Measurements from ENCODE around the gene STK31.

Gene STK31

GRCh38 chr7:23696916-23697441 is 13.0 kb upstream of the STK31 start:
- DNase-seq (peak; percentile 49), ATAC-seq (ENCODE audit: insufficient read depth, low read depth) (peak; percentile 79)
- H3K36me3 ChIP-seq (ENCODE audit: insufficient read depth, low read length), result peaks cover 27% of the 10 kb centered on the region; the same call in 1 of the 2 replicates
- TF ChIP-seq EZH2 (IDR thresholded peaks at IDR 0.05; ENCODE audit: borderline replicate concordance, low read depth, low read length, severe bottlenecking) (no peak), CTCF (IDR thresholded peaks at IDR 0.05; ENCODE audit: borderline replicate concordance, extremely low read depth, low read length, poor library complexity, severe bottlenecking) (peak; percentile 76)
- H3K9me3 ChIP-seq (ENCODE audit: insufficient read depth, low read length, severe bottlenecking), result no peaks in the 10 kb centered on the region
- 0 out of 2 replicates have a peak, but pooled peaks cover 4% of the 10 kb centered on the region for H4K20me1 ChIP-seq (ENCODE audit: insufficient read depth, low read length)
- H3K27ac ChIP-seq (ENCODE audit: low read length), result no peak overlapping the region
- H3K9ac ChIP-seq (ENCODE audit: low read depth, low read length), result no peak overlapping the region
- H3K4me1 ChIP-seq (ENCODE audit: insufficient read depth, low read length), result no peaks in the 10 kb centered on the region
- no peak overlapping the region for H3K4me3 ChIP-seq (ENCODE audit: low read depth in 1 of 2, low read length in 2 of 2)
- H2AFZ ChIP-seq (ENCODE audit: low read depth, low read length), result no peak overlapping the region; the same call in 1 of the 2 replicates
- no peak overlapping the region for H3K4me2 ChIP-seq (ENCODE audit: insufficient read depth, low read length)
- H3K27me3 ChIP-seq (ENCODE audit: insufficient read depth, low read length, poor library complexity), result no peaks in the 10 kb centered on the region
- H3K79me2 ChIP-seq (ENCODE audit: insufficient read depth, low read length), result no peaks in the 10 kb centered on the region

GRCh38 chr7:23698822-23699221 is 11.2 kb upstream of the STK31 start:
- Histone ChIP-seq H3K27me3 (ENCODE audit: insufficient read depth, low read length, poor library complexity) (no peaks in the 10 kb centered on the region), H3K4me3 (ENCODE audit: low read depth in 1 of 2, low read length in 2 of 2) (no peak overlapping the region), H3K4me2 (ENCODE audit: insufficient read depth, low read length) (no peak overlapping the region), H3K4me1 (ENCODE audit: insufficient read depth, low read length) (no peaks in the 10 kb centered on the region), H4K20me1 (ENCODE audit: insufficient read depth, low read length) (0 out of 2 replicates have a peak, but pooled peaks cover 4% of the 10 kb centered on the region), H3K36me3 (ENCODE audit: insufficient read depth, low read length) (peaks cover 34% of the 10 kb centered on the region), H3K27ac (ENCODE audit: low read length) (no peak overlapping the region), H3K79me2 (ENCODE audit: insufficient read depth, low read length) (no peaks in the 10 kb centered on the region), H2AFZ (ENCODE audit: low read depth, low read length) (no peak overlapping the region), H3K9me3 (ENCODE audit: insufficient read depth, low read length, severe bottlenecking) (no peaks in the 10 kb centered on the region), H3K9ac (ENCODE audit: low read depth, low read length) (no peak overlapping the region)
- TF ChIP-seq CTCF (IDR thresholded peaks at IDR 0.05; ENCODE audit: borderline replicate concordance, extremely low read depth, low read length, poor library complexity, severe bottlenecking), result no peak
- ATAC-seq (ENCODE audit: insufficient read depth, low read depth), result no peak
- DNase-seq, result no peak

DNA sequence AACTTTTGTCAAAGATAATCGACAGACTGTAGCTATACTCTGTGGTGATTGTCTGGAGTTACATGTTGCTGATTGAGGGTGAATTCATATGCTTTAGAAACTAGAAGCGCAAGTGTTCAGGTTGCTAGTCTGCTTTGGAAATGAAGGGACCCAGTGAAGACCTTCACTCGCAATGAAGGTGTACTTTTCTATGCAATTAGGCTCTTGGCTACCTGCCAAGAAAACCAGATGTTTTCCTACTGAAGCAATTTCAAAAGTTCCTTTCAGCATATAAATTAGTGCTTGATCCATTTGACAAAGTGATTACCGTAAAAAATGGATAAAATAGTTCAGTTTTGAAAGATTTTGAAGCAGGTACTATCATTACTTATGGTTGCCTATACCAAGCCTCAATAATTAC is 10.0 kb upstream of the STK31 start:
- no peaks in the 10 kb centered on the region for H3K27me3 ChIP-seq (ENCODE audit: insufficient read depth, low read length, poor library complexity)
- no peak overlapping the region for H2AFZ ChIP-seq (ENCODE audit: low read depth, low read length)
- H3K4me2 ChIP-seq (ENCODE audit: insufficient read depth, low read length), result no peak overlapping the region
- TF ChIP-seq CTCF (IDR thresholded peaks at IDR 0.05; ENCODE audit: borderline replicate concordance, extremely low read depth, low read length, poor library complexity, severe bottlenecking) (no peak), EZH2 (IDR thresholded peaks at IDR 0.05; ENCODE audit: borderline replicate concordance, low read depth, low read length, severe bottlenecking) (no peak)
- H3K4me1 ChIP-seq (ENCODE audit: insufficient read depth, low read length), result no peaks in the 10 kb centered on the region
- no peaks in the 10 kb centered on the region for H3K79me2 ChIP-seq (ENCODE audit: insufficient read depth, low read length)
- peaks cover 38% of the 10 kb centered on the region for H3K36me3 ChIP-seq (ENCODE audit: insufficient read depth, low read length)
- no peaks in the 10 kb centered on the region for H3K9me3 ChIP-seq (ENCODE audit: insufficient read depth, low read length, severe bottlenecking)
- DNase-seq, result no peak
- 0 out of 2 replicates have a peak, but pooled peaks cover 4% of the 10 kb centered on the region for H4K20me1 ChIP-seq (ENCODE audit: insufficient read depth, low read length)
- H3K4me3 ChIP-seq (ENCODE audit: low read depth in 1 of 2, low read length in 2 of 2), result no peak overlapping the region
- no peak for ATAC-seq (ENCODE audit: insufficient read depth, low read depth)
- no peak overlapping the region for H3K9ac ChIP-seq (ENCODE audit: low read depth, low read length)
- H3K27ac ChIP-seq (ENCODE audit: low read length), result no peak overlapping the region
